ENCODE results near the gene KIF13A.

- no peak for TF ChIP-seq CTCF (IDR thresholded peaks at IDR 0.05; ENCODE audit: insufficient read depth, low read depth, low read length)
- TF ChIP-seq EZH2 (IDR thresholded peaks at IDR 0.05; ENCODE audit: insufficient read depth, low read length), result no peak
Measured at GRCh38 chr6:17728551-17729222, 258.7 kb downstream of the KIF13A start.
